Activated T-cell treated with anti-CD3 and anti-CD28 coated beads, Interleukin-2, amount 50 U/mL, for 72 hours (primary cell): ENCODE results near the gene CCDC60. TPM values are rescaled to one million over a fixed set of nuclear protein-coding genes. Genes with fewer than 3 reads are reported as not detected.

Source experiments
- ATAC-seq, 2 donors: fragments of 150-1000 bp; cut with Tn5 transposase; replicated peaks in 1 of 2; 2 replicates each; pipeline ENCODE4 v1.10.0; 2021; ENCODE audit warnings: moderate library complexity in 2 of 2, mild to moderate bottlenecking in 1 of 2
- DNase-seq, 2 donors: peaks; one replicate each; pipeline ENCODE4 v3.0.0; 2021 to 2022; ENCODE audit warnings: mixed read lengths in 1 of 2
- H3K27ac Mint-ChIP-seq: one replicate; pipeline ENCODE4 v1.8.0; 2022; ENCODE audit warnings: mild to moderate bottlenecking, moderate library complexity, mixed read lengths
- H3K27me3 Mint-ChIP-seq: one replicate; pipeline ENCODE4 v1.8.0; 2022; ENCODE audit warnings: low read depth, mixed read lengths
- H3K36me3 Mint-ChIP-seq, 2 donors: one replicate each; pipeline ENCODE4 v1.8.0; 2022; ENCODE audit warnings: mixed read lengths in 2 of 2, mild to moderate bottlenecking in 1 of 2; ENCODE audit not compliant: insufficient read depth in 2 of 2
- H3K4me1 Mint-ChIP-seq: one replicate; pipeline ENCODE4 v1.8.0; 2022; ENCODE audit warnings: low read depth, mixed read lengths
- H3K4me3 Mint-ChIP-seq, 2 donors: one replicate each; pipeline ENCODE4 v1.8.0; 2022; ENCODE audit warnings: mild to moderate bottlenecking in 2 of 2, mixed read lengths in 2 of 2, moderate library complexity in 2 of 2
- H3K9me3 Mint-ChIP-seq, 2 donors: one replicate each; pipeline ENCODE4 v1.8.0; 2022; ENCODE audit warnings: mixed read lengths in 2 of 2
- total RNA-seq, 2 donors: library from RNA; stranded (reverse); gene quantifications; one replicate each; pipeline ENCODE4 v1.2.3, GENCODE V29; 2022

The CCDC60 gene
- total RNA-seq, 2 donors from 2014 or later = not detected

- Mint-ChIP-seq H3K9me3 (no peaks in the 10 kb centered on the region), H3K27me3 (peaks cover 4% of the 10 kb centered on the region), H3K4me1 (no peaks in the 10 kb centered on the region), H3K4me3 (no peak overlapping the region), H3K27ac (no peak overlapping the region), H3K36me3 (no peaks in the 10 kb centered on the region)
- no peak for ATAC-seq
- DNase-seq = no peak
Observed at GRCh38 chr12:119410396-119410795, 75.9 kb downstream of the CCDC60 start.

DNA sequence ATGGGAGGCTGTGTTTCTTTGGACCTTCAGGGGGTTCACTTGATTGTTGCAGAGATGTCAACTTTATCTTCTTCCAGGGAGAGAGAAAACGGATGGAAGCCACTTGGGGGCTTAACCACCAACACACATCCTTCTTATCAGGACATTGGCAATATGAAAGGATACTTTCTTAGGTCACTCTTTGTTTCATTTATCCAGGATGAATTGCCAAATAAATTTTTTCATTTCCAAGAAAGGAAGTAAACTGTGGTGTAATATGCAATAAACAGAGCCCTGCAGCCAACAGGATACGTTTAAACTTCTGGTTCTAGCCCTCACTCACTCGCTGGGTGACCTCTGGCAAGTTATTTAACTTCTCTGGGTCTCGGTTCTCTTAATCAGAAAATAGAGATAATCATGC is 77.8 kb downstream of the CCDC60 start:
- Mint-ChIP-seq H3K4me1 (no peaks in the 10 kb centered on the region), H3K4me3 (no peak overlapping the region), H3K27ac (no peak overlapping the region), H3K9me3 (no peaks in the 10 kb centered on the region), H3K36me3 (no peaks in the 10 kb centered on the region), H3K27me3 (peaks cover 8% of the 10 kb centered on the region)
- ATAC-seq (no peak), DNase-seq (no peak)

DNA sequence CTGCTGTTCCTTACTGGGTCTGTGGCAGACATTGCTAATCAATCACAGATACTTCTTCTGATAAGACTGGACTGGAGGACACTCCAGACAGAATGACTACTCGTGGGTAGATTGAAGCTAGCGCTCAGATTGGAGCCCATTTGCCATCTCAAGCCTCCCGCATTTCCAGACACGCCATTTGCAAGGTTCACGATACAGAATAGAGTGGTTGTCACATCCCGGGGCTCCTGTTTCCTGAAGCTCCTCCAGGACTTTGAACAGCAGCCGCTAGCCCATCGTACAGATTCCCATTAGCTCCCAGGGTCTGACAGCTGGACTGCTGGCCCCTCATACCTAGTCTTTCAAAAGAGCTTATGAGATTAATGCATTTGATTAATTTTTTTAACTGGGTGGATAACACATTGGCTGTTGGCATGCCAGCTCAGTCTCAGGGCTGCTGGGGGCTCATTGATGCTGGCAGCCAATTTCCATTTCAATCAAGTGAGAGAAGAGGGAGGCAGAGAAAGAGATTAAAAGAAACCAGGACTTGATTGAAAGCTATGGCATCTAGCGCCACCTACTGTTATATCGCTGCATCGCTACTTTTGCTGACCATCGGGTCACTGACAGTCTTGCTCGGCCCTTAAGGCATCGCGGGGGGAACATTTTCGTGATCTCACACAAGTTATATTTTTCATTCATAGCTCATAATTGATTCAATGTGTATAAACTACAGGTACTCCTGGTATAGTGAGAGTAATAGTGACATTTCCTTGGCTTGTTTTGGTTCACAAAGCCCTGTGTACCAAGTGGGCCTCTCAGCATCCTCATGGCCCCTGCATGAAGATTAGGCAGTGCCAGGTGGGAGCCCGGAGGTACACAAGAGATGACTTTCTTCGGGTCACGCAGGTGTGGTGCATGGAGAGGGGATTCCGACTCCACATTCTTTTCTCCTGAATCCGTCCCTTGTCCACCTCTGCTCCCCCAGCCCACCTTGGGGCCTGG is 78.6 kb downstream of the CCDC60 start:
- Mint-ChIP-seq H3K27me3 (peaks cover 11% of the 10 kb centered on the region), H3K27ac (no peak overlapping the region), H3K4me1 (no peaks in the 10 kb centered on the region), H3K36me3 (no peaks in the 10 kb centered on the region), H3K9me3 (no peaks in the 10 kb centered on the region), H3K4me3 (no peak overlapping the region)
- DNase-seq (peak; percentile 42 to 44), ATAC-seq (no peak)

GRCh38 chr12:119415714-119416113 is 81.2 kb downstream of the CCDC60 start:
- Mint-ChIP-seq H3K27me3 (peaks cover 12% of the 10 kb centered on the region), H3K27ac (no peak overlapping the region), H3K36me3 (no peaks in the 10 kb centered on the region), H3K4me3 (no peak overlapping the region), H3K4me1 (no peaks in the 10 kb centered on the region), H3K9me3 (no peaks in the 10 kb centered on the region)
- DNase-seq (no peak), ATAC-seq (no peak)

DNA sequence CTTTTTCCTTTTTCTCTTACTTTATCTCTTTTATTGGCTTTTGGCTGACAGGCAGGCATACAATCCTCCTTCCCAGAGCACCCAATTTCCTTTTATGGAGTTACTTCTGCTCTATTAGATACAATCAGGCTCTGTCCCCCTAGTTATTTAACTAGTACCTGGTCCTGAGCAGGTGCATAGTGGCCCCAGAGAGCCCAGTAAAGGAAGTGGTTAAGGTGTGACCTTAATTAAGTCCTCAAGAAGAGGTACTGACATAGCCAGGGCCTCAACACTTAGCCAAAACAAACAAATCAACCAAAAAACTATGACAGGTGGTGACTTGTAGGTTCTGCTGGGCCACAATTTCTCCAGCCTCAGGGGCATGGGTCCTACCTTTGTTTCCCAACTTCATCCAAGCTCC is 82.9 kb downstream of the CCDC60 start:
- Mint-ChIP-seq H3K27ac (no peak overlapping the region), H3K4me3 (no peak overlapping the region), H3K4me1 (no peaks in the 10 kb centered on the region), H3K36me3 (no peaks in the 10 kb centered on the region), H3K9me3 (no peaks in the 10 kb centered on the region), H3K27me3 (peaks cover 18% of the 10 kb centered on the region)
- ATAC-seq = no peak
- DNase-seq = no peak

- H3K4me3 Mint-ChIP-seq = no peak overlapping the region
- no peak overlapping the region for H3K27ac Mint-ChIP-seq
- no peaks in the 10 kb centered on the region for H3K4me1 Mint-ChIP-seq
- DNase-seq = no peak
- H3K36me3 Mint-ChIP-seq = no peaks in the 10 kb centered on the region
- no peak for ATAC-seq
- H3K27me3 Mint-ChIP-seq = peaks cover 18% of the 10 kb centered on the region
- no peaks in the 10 kb centered on the region for H3K9me3 Mint-ChIP-seq
Observed at GRCh38 chr12:119419381-119419780, 84.9 kb downstream of the CCDC60 start.

- H3K36me3 Mint-ChIP-seq = no peaks in the 10 kb centered on the region
- no peaks in the 10 kb centered on the region for H3K9me3 Mint-ChIP-seq
Observed at GRCh38 chr12:119423285-119423684, 88.8 kb downstream of the CCDC60 start.

GRCh38 chr12:119425623-119426022 is 91.1 kb downstream of the CCDC60 start:
- DNase-seq = no peak
- H3K36me3 Mint-ChIP-seq = no peaks in the 10 kb centered on the region
- ATAC-seq = no peak
- peaks cover 6% of the 10 kb centered on the region for H3K27me3 Mint-ChIP-seq
- no peak overlapping the region for H3K27ac Mint-ChIP-seq
- peaks cover 0 to under 1% of the 10 kb centered on the region in 2 donors for H3K9me3 Mint-ChIP-seq
- no peak overlapping the region for H3K4me3 Mint-ChIP-seq
- no peaks in the 10 kb centered on the region for H3K4me1 Mint-ChIP-seq

More at GRCh38 chr12:119423285-119423684, 88.8 kb downstream of the CCDC60 start:
- Mint-ChIP-seq H3K27me3 (peaks cover 6% of the 10 kb centered on the region), H3K27ac (no peak overlapping the region), H3K4me1 (no peaks in the 10 kb centered on the region), H3K4me3 (no peak overlapping the region)
- ATAC-seq (no peak), DNase-seq (no peak)

DNA sequence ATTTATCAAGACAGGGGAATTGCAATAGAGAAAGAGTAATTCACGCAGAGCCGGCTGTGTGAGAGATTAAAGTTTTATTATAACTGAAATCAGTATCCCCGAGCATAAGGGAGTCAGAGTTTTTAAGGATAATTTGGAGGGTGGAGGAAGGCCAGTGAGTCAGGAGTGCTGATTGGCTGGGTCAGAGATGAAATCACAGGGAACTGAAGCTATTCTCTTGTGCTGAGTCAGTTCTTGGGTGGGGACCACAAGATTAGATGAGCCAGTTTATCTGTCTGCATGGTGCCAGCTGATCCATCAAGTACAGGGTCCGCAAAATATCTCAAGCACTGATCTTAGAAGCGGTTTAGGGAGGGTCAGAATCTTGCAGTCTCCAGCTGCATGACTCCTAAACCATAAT is 96.6 kb downstream of the CCDC60 start:
- Mint-ChIP-seq H3K27me3 (no peaks in the 10 kb centered on the region), H3K9me3 (peaks cover 1 to 5% of the 10 kb centered on the region in 2 donors), H3K4me3 (no peak overlapping the region), H3K4me1 (no peaks in the 10 kb centered on the region), H3K27ac (no peak overlapping the region), H3K36me3 (no peaks in the 10 kb centered on the region)
- DNase-seq (no peak), ATAC-seq (no peak)

- H3K4me1 Mint-ChIP-seq = no peaks in the 10 kb centered on the region
- peaks cover 1 to 5% of the 10 kb centered on the region in 2 donors for H3K9me3 Mint-ChIP-seq
- no peak overlapping the region for H3K4me3 Mint-ChIP-seq
- H3K27me3 Mint-ChIP-seq = no peaks in the 10 kb centered on the region
- ATAC-seq (no peak), DNase-seq (no peak)
- no peaks in the 10 kb centered on the region for H3K36me3 Mint-ChIP-seq
- no peak overlapping the region for H3K27ac Mint-ChIP-seq
Observed at GRCh38 chr12:119432949-119433348, 98.4 kb downstream of the CCDC60 start.

- DNase-seq (no peak), ATAC-seq (no peak)
- Mint-ChIP-seq H3K27ac (no peak overlapping the region), H3K9me3 (no peaks in the 10 kb centered on the region), H3K36me3 (no peaks in the 10 kb centered on the region), H3K27me3 (peaks cover 10% of the 10 kb centered on the region), H3K4me1 (no peaks in the 10 kb centered on the region), H3K4me3 (no peak overlapping the region)
Observed at GRCh38 chr12:119440803-119441360, 106.4 kb downstream of the CCDC60 start.

GRCh38 chr12:119444462-119445044 is 110.0 kb downstream of the CCDC60 start:
- H3K4me1 Mint-ChIP-seq = no peaks in the 10 kb centered on the region
- no peaks in the 10 kb centered on the region for H3K36me3 Mint-ChIP-seq
- DNase-seq (peak; percentile 30 to 46), ATAC-seq (peak; percentile 43 to 47)
- no peak overlapping the region for H3K4me3 Mint-ChIP-seq
- no peaks in the 10 kb centered on the region for H3K9me3 Mint-ChIP-seq
- peaks cover 16% of the 10 kb centered on the region for H3K27me3 Mint-ChIP-seq
- H3K27ac Mint-ChIP-seq = no peak overlapping the region

- H3K4me1 Mint-ChIP-seq = no peaks in the 10 kb centered on the region
Observed at GRCh38 chr12:119446459-119446858, 111.9 kb downstream of the CCDC60 start.

More at GRCh38 chr12:119446459-119446858, 111.9 kb downstream of the CCDC60 start:
- H3K4me3 Mint-ChIP-seq = no peak overlapping the region
- H3K27ac Mint-ChIP-seq = no peak overlapping the region
- DNase-seq (no peak), ATAC-seq (no peak)
- peaks cover 23% of the 10 kb centered on the region for H3K27me3 Mint-ChIP-seq
- H3K36me3 Mint-ChIP-seq = no peaks in the 10 kb centered on the region
- H3K9me3 Mint-ChIP-seq = no peaks in the 10 kb centered on the region
